Measurements from ENCODE around the gene KLHL29.

The KLHL29 gene

DNA sequence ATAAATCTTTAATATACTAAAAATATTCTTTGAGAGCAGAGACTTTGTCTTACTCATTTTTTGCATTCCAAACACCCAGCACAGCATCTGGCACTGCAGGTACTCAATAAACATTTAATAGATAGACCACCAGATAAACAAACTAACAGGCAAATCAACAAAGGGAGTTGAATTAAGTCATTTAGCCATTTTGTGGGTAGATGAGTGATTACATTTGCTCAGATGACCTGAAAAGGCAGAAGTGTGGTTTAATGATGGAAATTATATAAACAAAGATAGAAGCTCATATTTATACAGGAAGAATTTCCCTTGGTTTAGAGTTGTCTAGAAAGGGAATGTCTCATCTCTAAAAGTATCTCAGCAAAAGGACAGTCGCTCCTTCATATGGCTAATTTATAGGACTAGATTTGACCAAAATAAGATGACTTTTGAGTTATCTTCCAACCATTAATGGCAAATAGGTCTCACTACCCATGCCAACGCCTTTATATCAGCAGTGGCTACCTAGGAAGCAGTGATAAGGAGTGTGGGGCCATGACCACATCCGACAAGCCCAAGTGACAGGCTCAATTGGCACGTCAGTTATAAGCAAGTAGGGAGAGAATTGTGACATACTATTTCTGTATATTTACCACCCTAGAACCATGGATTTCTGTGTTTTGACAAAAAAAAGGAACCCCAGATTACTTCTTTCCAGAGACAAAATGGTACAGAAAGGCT lies 368.5 kb downstream of the KLHL29 start:
- no peak for DNase-seq

DNA sequence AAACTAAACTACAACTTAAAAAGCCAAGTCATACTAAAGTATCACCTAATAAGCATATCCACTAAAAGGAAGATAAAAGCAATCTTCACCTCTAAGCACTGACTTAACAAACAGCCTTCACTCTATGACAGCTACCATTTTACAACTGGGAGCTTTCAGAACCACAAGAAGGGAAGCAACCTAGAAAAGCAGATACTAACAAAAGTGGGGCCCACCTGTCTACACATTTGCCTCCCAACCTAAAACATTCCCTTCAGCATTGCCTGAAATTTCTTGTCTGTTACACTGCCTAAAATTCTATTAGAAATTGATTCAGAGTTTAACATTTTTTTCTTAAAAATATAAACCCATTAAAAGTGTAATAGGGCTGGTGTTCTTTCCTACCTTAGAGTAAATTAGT lies 370.0 kb downstream of the KLHL29 start:
- no peak for DNase-seq

DNA sequence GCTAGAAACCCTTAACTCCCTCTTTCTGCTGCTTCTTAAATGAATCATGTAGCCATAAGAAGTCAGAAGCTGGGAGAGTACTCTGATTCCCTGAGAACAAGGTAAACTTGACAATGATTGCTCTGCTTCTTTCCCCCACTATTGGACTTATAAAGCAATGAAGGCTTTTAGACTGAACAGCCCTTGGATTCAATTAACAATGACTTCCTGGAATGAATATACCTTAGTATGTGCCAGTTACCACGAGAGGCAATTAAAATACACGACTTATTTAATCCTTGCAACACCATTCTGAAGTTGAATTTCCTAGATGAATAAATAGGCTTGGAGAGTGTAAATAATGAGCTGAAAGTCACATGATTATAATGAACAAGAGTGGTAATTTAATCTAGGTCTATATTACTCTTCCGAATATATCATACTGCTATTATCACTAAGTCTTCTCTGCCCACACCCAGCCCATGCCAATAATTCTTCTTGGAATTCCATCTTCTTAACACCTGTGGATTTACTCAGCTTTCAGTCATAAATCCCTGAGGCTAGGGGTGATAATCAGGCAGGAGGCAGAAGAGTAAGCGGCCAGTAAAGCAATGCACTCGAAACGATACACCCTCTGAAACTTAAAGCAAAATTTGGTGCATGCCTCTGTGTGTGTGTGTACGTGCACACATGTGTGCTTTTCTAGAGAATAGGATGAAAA lies 371.8 kb downstream of the KLHL29 start:
- DNase-seq = no peak

DNA sequence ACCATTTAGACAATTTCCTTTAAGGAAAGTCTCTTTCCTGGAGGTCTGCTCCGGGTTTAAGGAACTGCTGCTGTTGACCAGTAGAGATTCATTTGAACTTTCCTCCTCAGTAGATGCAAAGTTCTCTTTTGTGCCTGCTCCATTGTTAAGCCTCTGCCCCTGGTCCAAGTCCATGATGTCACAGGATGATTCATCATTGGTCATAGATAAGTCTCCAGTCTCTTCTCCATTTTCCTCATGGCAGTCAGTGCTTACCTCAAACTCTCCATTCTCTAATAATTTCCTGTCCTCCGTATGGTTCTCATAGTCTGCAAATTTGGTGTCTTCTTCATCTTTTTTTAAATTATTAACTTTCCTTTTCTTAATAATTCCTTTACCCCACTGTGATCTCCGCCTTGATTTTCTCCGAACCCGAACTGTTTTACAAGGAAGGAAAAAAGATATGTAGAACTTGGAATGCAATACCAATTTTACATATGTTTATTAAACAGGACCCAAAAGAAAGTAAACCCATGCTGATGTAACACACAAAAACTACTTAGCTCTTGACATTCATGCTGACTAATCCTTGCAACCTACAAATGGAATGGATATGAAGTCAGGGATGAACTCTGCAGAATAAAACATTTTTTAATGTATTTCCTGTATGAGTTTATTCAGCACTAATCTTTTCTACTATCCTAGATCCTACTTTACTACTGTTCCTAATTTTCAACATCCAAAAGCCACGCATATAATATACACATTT lies 372.9 kb downstream of the KLHL29 start:
- DNase-seq = no peak
